ENCODE measurements around the gene ALPI.

GRCh38 chr2:232420463-232421188, 35.3 kb upstream of the ALPI start:
- TF ChIP-seq ZBTB6 (tag by site-specific recombination; IDR thresholded peaks at IDR 0.05) (peak; percentile 61; the same call in 1 of the 2 replicates), MEIS1 (CRISPR knock-in tag; IDR thresholded peaks at IDR 0.05; ENCODE audit: borderline replicate concordance) (no peak), CTCF (tag by site-specific recombination; IDR thresholded peaks at IDR 0.05) (peak; percentile 50; the same call in 1 of the 2 replicates), ZNF473 (tag by site-specific recombination; IDR thresholded peaks at IDR 0.05) (no peak), PATZ1 (tag by site-specific recombination; IDR thresholded peaks at IDR 0.05) (no peak), GLI2 (tag by site-specific recombination; IDR thresholded peaks at IDR 0.05; ENCODE audit: borderline replicate concordance, low read depth) (no peak)
